A673 (cell line): ENCODE measurements around the gene RNF213. TPM values are rescaled to one million over a fixed set of nuclear protein-coding genes. Genes with fewer than 3 reads are reported as not detected.
A peak's percentile ranks its signal among the peaks of the same experiment; 100 is the strongest.

Source experiments
- BruUV-seq: library from RNA; stranded (reverse); fragments of 400-500 nt; replicated peaks from 2 replicates; lab custom pipeline; 2021; lab: Mats Ljungman, UMichigan
- CTCF ChIA-PET: fragments of 300-600 bp; sonication (Branson Sonifier 250); formaldehyde crosslinking; loops from one replicate; lab custom pipeline; 2022; ENCODE audit warnings: antibody characterized with exemption; lab: Charles Lee
- POLR2A ChIA-PET: fragments of 300-600 bp; sonication (Branson Sonifier 250); formaldehyde crosslinking; loops from one replicate; lab custom pipeline; 2022; ENCODE audit warnings: antibody characterized with exemption; ENCODE audit not compliant: low non-redundant PET; lab: Charles Lee
- DNase-seq: peaks from one replicate; pipeline ENCODE4 v3.0.0-alpha.2; 2015; ENCODE audit warnings: low spot score
- H3K27ac ChIP-seq: fragments of 200-600 bp; sonication (generic); 2 replicates; pipeline ENCODE4 v1.5.1; 2016; ENCODE audit warnings: mixed run types, low read depth, mild to moderate bottlenecking, mixed read lengths, antibody characterized with exemption, low read length; ENCODE audit not compliant: poor library complexity, severe bottlenecking
- H3K27me3 ChIP-seq: fragments of 200-600 bp; sonication (generic); replicated peaks from 2 replicates; pipeline ENCODE4 v1.6.1; 2017; ENCODE audit warnings: mixed run types, low read depth, mild to moderate bottlenecking, mixed read lengths, antibody characterized with exemption, low read length; ENCODE audit not compliant: insufficient read depth, poor library complexity
- H3K36me3 ChIP-seq: fragments of 200-600 bp; sonication (generic); 2 replicates; pipeline ENCODE4 v1.6.1; 2016; ENCODE audit warnings: mixed run types, mild to moderate bottlenecking, mixed read lengths, antibody characterized with exemption, low read length; ENCODE audit not compliant: insufficient read depth, poor library complexity, severe bottlenecking
- H3K4me1 ChIP-seq: fragments of 200-600 bp; sonication (generic); 2 replicates; pipeline ENCODE4 v1.6.1; 2017; ENCODE audit warnings: mixed run types, mild to moderate bottlenecking, mixed read lengths, antibody characterized with exemption, low read length; ENCODE audit not compliant: insufficient read depth, poor library complexity, severe bottlenecking
- H3K4me3 ChIP-seq: fragments of 200-600 bp; sonication (generic); 2 replicates; pipeline ENCODE4 v1.5.1; 2016; ENCODE audit warnings: low read depth, mixed run types, mild to moderate bottlenecking, mixed read lengths, low read length; ENCODE audit not compliant: poor library complexity, severe bottlenecking
- H3K9me3 ChIP-seq: fragments of 200-600 bp; sonication (generic); 2 replicates; pipeline ENCODE4 v1.6.1; 2016; ENCODE audit warnings: mixed run types, low read depth, mild to moderate bottlenecking, mixed read lengths, antibody characterized with exemption, low read length; ENCODE audit not compliant: poor library complexity, severe bottlenecking
- CTCF ChIP-seq: fragments of 300-800, 200-600 bp; sonication (generic); conservative IDR thresholded peaks from 2 replicates; pipeline ENCODE4 v1.5.1; 2017; ENCODE audit warnings: low read depth, mild to moderate bottlenecking, antibody characterized with exemption, low read length, moderate library complexity, mixed read lengths
- EZH2 ChIP-seq: fragments of 200-600 bp; sonication (generic); IDR thresholded peaks from 2 replicates; pipeline ENCODE4 v1.6.1; 2017; ENCODE audit warnings: borderline replicate concordance, low read depth, mild to moderate bottlenecking, mixed read lengths, antibody characterized with exemption, low read length; ENCODE audit not compliant: poor library complexity, severe bottlenecking
- intact Hi-C: fragments of 100-400 bp; cut with micrococcal nuclease; formaldehyde crosslinking; loops from one replicate; pipeline ENCODE4 v1.10.0; 2022; ENCODE audit not compliant: unreplicated experiment
- total RNA-seq: library from RNA; stranded (reverse); gene quantifications from 2 replicates; pipeline ENCODE4 v1.2.3, GENCODE V29; 2021

RNF213 gene
- total RNA-seq, 1 experiment from 2014 or later: 78.0 TPM

- DNase-seq: no peak
- Histone ChIP-seq H3K36me3 (no peaks in the 10 kb centered on the region), H3K27ac (peak overlapping the region; percentile 99), H3K27me3 (no peaks in the 10 kb centered on the region), H3K4me1 (no peaks in the 10 kb centered on the region), H3K9me3 (no peaks in the 10 kb centered on the region), H3K4me3 (peak overlapping the region; percentile 88)
- intact Hi-C loops: no loop called here
- BruUV-seq: no TSS peak
- no peak for TF ChIP-seq EZH2
- TF ChIP-seq CTCF: no peak
- ChIA-PET CTCF (interaction anchor here (0.6 kb wide), 1 partner anchor 269 kb away, joined by 3 read pairs; no protein-coding TSS in a partner anchor), POLR2A (no interaction called here)
Observed at GRCh38 chr17:80414508-80414802, 153.8 kb downstream of the RNF213 start.

- intact Hi-C loops: no loop called here
- Histone ChIP-seq H3K27me3 (no peaks in the 10 kb centered on the region), H3K27ac (peak within 1 kb of the TSS; percentile 99), H3K4me1 (no peaks in the 10 kb centered on the region), H3K36me3 (no peaks in the 10 kb centered on the region), H3K9me3 (no peaks in the 10 kb centered on the region), H3K4me3 (peak within 1 kb of the TSS; percentile 88)
- TF ChIP-seq EZH2 (no peak), CTCF (no peak)
- DNase-seq: peak; percentile 96
- CTCF ChIA-PET: interaction anchor here (0.6 to 0.8 kb wide), 2 partner anchors 161 to 270 kb away, joined by 3 read pairs; no protein-coding TSS in a partner anchor
- BruUV-seq: TSS peak; percentile 50
- POLR2A ChIA-PET: no interaction called here
Observed at GRCh38 chr17:80414803-80415625, 154.4 kb downstream of the RNF213 start, which contains the start of gene ENDOV. ENDOV (plus strand) TSS chr17:80415167; CDS start chr17:80415195, 28 bp downstream.

GRCh38 chr17:80415626-80416137 is 155.0 kb downstream of the RNF213 start:
- Histone ChIP-seq H3K36me3 (no peaks in the 10 kb centered on the region), H3K9me3 (no peaks in the 10 kb centered on the region), H3K4me1 (no peaks in the 10 kb centered on the region), H3K27ac (peak overlapping the region; percentile 99), H3K4me3 (peak overlapping the region; percentile 88), H3K27me3 (no peaks in the 10 kb centered on the region)
- POLR2A ChIA-PET: interaction anchor here (0.6 kb wide), 1 partner anchor 43 kb away, joined by 4 read pairs; no protein-coding TSS in a partner anchor
- no TSS peak for BruUV-seq
- intact Hi-C loops: no loop called here
- no peak for DNase-seq
- CTCF ChIA-PET: interaction anchor here (0.7 to 0.8 kb wide), 2 partner anchors 11 to 160 kb away, joined by 3 read pairs; no protein-coding TSS in a partner anchor
- TF ChIP-seq EZH2: no peak
- TF ChIP-seq CTCF: no peak
